Effector memory CD8-positive, alpha-beta T cell (primary cell): ENCODE results near the gene PLCH1.
"Not testable (repeated sequence)": the region's sequence is repeated elsewhere in the genome, so short reads cannot be mapped to it uniquely, and the experiment has no call there.

Experiments used
- ATAC-seq: fragments of 150-1000 bp; cut with Tn5 transposase; replicated peaks from 2 replicates; pipeline ENCODE4 v1.10.0; 2021; ENCODE audit warnings: mild to moderate bottlenecking, moderate library complexity
- DNase-seq, 3 experiments: peaks; one replicate each; pipeline ENCODE4 v3.0.0; 2021
- H3K27ac Mint-ChIP-seq, 2 donors: one replicate each; pipeline ENCODE4 v1.8.0; 2022; ENCODE audit warnings: mild to moderate bottlenecking in 2 of 2, mixed read lengths in 2 of 2, moderate library complexity in 2 of 2
- H3K27me3 Mint-ChIP-seq, 2 donors: one replicate each; pipeline ENCODE4 v1.8.0; 2022; ENCODE audit warnings: mixed read lengths in 2 of 2
- H3K36me3 Mint-ChIP-seq: one replicate; pipeline ENCODE4 v1.8.0; 2022; ENCODE audit warnings: mild to moderate bottlenecking, moderate library complexity, mixed read lengths; ENCODE audit not compliant: insufficient read depth
- H3K4me1 Mint-ChIP-seq, 2 donors: one replicate each; pipeline ENCODE4 v1.8.0; 2022; ENCODE audit warnings: low read depth in 2 of 2, mixed read lengths in 2 of 2
- H3K4me3 Mint-ChIP-seq, 2 donors: one replicate each; pipeline ENCODE4 v1.8.0; 2022; ENCODE audit warnings: mild to moderate bottlenecking in 2 of 2, mixed read lengths in 2 of 2, moderate library complexity in 2 of 2
- H3K9me3 Mint-ChIP-seq, 2 donors: one replicate each; pipeline ENCODE4 v1.8.0; 2022; ENCODE audit warnings: mixed read lengths in 2 of 2

Gene PLCH1

DNA sequence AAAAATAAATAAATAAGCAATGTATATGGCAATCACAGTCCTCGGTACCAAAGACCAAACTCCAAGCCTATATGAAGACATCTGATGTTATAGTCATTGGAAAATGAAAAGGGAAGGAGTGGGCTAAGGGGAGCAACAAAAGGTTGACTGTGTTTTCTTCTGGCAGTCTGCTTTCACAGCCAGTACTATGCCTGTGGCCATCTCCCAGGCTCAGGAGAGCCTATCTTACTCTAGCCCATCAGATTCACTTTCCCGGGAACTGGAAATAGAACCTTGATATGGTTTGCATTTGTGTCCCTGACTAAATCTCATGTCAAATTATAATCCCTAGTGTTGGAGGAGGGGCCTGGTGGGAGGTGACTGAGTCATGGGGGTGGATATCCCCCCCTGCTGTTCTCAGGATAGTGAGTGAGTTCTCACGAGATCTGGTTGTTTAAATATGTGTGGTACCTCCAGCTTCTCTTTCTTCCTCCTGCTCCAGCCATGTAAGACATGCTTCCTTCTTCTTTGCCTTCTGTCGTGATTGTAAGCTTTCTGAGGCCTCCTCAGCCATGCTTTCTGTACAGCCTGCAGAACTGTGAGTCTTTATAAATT, 105.3 kb downstream of the PLCH1 start:
- peaks cover 0 to 7% of the 10 kb centered on the region in 2 donors for H3K27me3 Mint-ChIP-seq
- ATAC-seq = no peak
- H3K4me3 Mint-ChIP-seq = no peak overlapping the region
- H3K36me3 Mint-ChIP-seq = no peaks in the 10 kb centered on the region
- DNase-seq = no peak
- H3K4me1 Mint-ChIP-seq = no peaks in the 10 kb centered on the region
- no peak overlapping the region for H3K27ac Mint-ChIP-seq
- no peaks in the 10 kb centered on the region for H3K9me3 Mint-ChIP-seq

DNA sequence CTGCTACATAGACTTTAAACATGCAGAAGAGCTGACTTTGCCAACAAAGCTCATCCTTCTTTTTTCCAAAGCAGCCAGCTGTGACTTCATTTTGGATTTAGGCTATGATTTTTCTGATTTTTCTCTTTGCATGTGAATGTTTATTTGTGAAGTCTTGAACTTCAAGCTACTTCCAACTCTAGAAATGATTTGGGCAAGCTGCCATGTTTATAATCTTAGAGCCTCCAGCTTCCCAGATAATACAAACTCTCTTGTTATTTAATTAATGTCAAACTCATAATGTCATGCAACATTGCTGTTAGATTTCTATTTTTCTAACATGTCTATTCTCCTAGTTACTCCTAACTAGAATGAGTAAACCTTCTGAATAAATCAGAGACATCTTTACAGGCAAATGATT, 106.4 kb downstream of the PLCH1 start:
- H3K4me3 Mint-ChIP-seq, DNase-seq, H3K4me1 Mint-ChIP-seq, H3K36me3 Mint-ChIP-seq, ATAC-seq, H3K27me3 Mint-ChIP-seq, H3K9me3 Mint-ChIP-seq, H3K27ac Mint-ChIP-seq: not testable (repeated sequence)

DNA sequence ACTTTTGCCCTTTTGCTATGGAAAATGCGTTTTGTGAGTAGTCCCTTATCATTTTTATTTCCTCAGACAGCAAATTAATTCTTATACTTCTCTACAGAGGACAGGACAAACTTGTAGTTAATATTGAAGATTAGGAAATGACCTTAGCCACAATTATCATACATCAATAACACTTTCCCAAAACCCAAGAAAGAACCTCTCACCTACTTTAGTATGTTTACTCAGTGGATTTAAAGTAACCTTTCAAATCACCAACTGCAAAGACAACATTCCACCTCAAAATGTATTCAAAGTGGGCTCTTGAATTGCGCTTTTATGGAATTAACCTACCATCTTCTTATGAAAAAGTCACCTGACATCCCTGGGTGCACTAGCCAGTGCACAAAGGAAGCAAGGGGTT, 107.3 kb downstream of the PLCH1 start:
- H3K36me3 Mint-ChIP-seq = no peaks in the 10 kb centered on the region
- ATAC-seq (no peak), DNase-seq (no peak)
- peaks cover 5 to 15% of the 10 kb centered on the region in 2 donors for H3K27me3 Mint-ChIP-seq
- no peaks in the 10 kb centered on the region for H3K9me3 Mint-ChIP-seq
- no peak overlapping the region for H3K27ac Mint-ChIP-seq
- no peaks in the 10 kb centered on the region for H3K4me1 Mint-ChIP-seq
- no peak overlapping the region for H3K4me3 Mint-ChIP-seq

DNA sequence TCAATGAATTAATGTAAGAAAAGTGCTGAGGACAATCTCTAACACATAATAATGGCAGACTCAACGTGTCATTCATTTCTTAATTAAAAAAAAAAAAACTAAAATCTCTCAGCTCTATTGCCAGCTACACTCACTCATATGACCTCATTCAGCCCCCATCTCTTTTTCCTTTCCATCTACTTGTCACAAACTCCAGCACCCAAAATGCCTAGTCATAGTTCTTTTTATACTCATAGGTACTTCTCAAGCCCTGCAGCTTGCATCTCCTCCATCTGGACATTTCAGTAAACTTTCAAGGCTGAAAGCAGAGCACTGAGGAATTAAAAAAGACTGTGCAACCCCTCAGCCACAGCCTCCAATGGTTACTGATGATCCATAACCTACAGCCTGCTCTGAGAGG, 109.8 kb downstream of the PLCH1 start:
- Mint-ChIP-seq H3K9me3 (no peaks in the 10 kb centered on the region), H3K4me3 (no peak overlapping the region), H3K4me1 (no peaks in the 10 kb centered on the region), H3K27me3 (peaks cover 10 to 26% of the 10 kb centered on the region in 2 donors), H3K36me3 (no peaks in the 10 kb centered on the region), H3K27ac (no peak overlapping the region)
- ATAC-seq (no peak), DNase-seq (no peak)

DNA sequence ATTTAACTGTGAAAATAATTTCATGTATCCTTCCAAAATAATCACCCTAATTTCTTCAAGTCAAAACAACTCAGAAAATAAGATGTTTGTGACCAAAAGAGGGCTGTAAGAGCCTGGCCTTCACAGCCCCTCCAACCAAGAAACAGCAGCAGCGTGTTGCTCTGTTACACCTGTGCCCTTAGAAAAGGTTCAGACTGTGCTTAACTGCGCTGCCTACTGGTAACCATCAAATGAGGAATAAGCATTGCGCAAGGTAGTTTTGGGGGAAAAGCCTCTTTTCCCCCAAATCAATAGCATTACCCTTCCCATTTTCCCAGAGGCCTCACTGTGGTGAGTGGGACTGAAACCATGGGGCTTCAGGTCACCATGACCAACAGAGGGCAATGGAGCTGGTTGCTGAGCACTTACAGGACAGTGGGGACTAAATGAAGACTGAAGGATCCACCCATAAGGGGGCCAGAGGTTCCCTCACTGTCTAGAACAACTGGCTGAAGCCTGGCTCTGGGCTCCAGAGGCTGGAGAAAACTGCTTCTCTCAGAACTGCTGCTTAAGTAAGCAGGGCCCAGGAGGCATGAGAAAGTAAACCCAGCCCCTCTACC, 110.7 kb downstream of the PLCH1 start:
- H3K9me3 Mint-ChIP-seq = no peaks in the 10 kb centered on the region
- no peaks in the 10 kb centered on the region for H3K36me3 Mint-ChIP-seq
- no peaks in the 10 kb centered on the region for H3K4me1 Mint-ChIP-seq
- no peak overlapping the region for H3K27ac Mint-ChIP-seq
- H3K4me3 Mint-ChIP-seq = no peak overlapping the region
- ATAC-seq (no peak), DNase-seq (no peak)
- peaks cover 10 to 19% of the 10 kb centered on the region in 2 donors for H3K27me3 Mint-ChIP-seq

DNA sequence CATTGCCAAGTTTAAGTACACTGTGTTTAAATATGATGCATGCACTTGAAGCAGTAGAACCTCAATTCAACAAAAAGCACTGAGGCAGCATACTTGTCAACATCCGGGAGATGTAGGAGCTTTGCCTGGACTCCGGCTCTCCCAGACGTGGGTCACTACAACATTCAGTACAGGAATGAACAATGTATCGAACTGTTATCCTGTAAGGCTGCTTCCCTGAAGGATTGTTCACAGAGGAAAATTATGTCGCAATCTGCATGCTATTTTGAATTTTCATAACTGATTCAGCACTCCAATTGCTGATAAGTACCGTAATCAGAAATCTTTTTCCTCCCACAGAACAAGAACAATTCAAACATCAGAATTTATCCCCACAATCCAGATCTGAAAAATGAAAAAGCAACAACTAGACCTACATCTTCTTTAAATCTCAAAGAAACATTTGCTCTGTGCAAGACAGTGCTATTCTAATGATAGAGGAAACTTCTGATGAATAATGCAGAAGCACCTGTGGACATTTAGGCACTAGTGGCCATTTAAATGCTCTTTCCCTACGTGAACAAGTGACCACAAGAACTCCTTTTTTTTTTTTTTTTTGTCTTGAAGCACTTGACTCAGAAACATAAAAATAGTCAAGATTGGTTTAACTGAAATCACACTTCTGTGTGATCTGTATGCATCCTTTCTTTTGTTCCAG, 113.4 kb downstream of the PLCH1 start:
- Mint-ChIP-seq H3K36me3 (no peaks in the 10 kb centered on the region), H3K4me1 (no peaks in the 10 kb centered on the region), H3K9me3 (no peaks in the 10 kb centered on the region), H3K4me3 (no peak overlapping the region), H3K27ac (no peak overlapping the region), H3K27me3 (peaks cover 10 to 19% of the 10 kb centered on the region in 2 donors)
- ATAC-seq = no peak
- DNase-seq = no peak

DNA sequence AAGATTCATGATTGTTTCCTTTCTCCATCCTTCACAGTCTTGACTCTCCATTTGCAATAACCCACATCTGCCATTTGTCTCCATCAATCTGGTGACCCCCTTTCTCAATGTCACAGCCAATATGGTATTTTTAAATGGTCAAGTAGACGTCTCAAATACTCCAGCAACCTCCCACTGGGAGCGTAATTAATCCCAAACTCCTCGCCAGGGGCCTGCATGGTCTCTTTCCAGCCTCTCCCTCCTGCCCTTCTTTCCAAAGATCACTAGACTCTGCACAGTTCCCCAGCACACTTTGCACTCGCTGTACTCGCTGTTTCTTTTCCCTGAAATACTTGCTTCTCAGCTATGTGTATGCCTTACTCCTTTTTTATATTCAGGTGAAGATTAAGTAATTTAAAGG, 115.3 kb downstream of the PLCH1 start:
- DNase-seq (no peak), ATAC-seq (no peak)
- no peaks in the 10 kb centered on the region for H3K4me1 Mint-ChIP-seq
- no peak overlapping the region for H3K27ac Mint-ChIP-seq
- no peaks in the 10 kb centered on the region for H3K9me3 Mint-ChIP-seq
- H3K4me3 Mint-ChIP-seq = no peak overlapping the region
- no peaks in the 10 kb centered on the region for H3K36me3 Mint-ChIP-seq
- H3K27me3 Mint-ChIP-seq = peaks cover 10 to 19% of the 10 kb centered on the region in 2 donors

DNA sequence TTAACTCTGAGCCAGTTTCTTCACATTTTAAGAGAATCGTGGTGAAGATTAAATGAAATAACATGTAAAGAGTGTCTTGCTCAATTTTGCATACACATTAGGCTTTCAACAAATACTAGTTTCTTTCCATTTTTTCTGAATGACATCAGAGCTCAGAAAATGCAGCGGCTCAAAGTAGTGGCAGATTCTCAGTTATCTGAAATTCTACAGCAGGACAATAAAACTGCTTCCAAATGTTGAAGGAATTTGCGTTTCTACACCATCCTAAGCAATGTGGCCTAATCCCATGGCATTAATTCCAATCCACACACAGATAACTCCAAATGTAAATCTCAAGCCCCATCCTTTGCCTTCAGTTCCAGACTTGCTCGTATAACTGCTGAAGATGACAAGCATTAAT, 115.8 kb downstream of the PLCH1 start:
- H3K27me3 Mint-ChIP-seq = peaks cover 10 to 19% of the 10 kb centered on the region in 2 donors
- H3K4me1 Mint-ChIP-seq = no peaks in the 10 kb centered on the region
- no peak for ATAC-seq
- H3K36me3 Mint-ChIP-seq = no peaks in the 10 kb centered on the region
- H3K9me3 Mint-ChIP-seq = no peaks in the 10 kb centered on the region
- DNase-seq = no peak
- no peak overlapping the region for H3K4me3 Mint-ChIP-seq
- H3K27ac Mint-ChIP-seq = no peak overlapping the region

DNA sequence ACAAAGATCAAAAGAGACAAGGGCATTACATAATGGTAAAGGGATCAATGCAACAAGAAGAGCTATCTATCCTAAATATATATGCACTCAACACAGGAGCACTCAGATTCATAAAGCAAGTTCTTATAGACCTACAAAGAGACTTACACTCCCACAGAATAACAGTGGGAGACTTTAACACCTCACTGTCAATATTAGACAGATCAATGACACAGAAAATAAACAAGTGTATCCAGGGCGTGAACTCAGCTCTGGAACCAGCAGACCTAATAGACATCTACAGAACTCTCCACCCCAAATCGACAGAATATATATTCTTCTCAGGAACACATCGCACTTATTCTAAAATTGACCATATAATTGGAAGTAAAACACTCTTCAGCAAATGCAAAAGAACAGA, 122.2 kb downstream of the PLCH1 start:
- not testable (repeated sequence) for H3K4me1 Mint-ChIP-seq, DNase-seq, H3K9me3 Mint-ChIP-seq, H3K4me3 Mint-ChIP-seq, H3K36me3 Mint-ChIP-seq, H3K27ac Mint-ChIP-seq, ATAC-seq
- H3K27me3 Mint-ChIP-seq = peaks cover 0 to 17% of the 10 kb centered on the region in 2 donors

DNA sequence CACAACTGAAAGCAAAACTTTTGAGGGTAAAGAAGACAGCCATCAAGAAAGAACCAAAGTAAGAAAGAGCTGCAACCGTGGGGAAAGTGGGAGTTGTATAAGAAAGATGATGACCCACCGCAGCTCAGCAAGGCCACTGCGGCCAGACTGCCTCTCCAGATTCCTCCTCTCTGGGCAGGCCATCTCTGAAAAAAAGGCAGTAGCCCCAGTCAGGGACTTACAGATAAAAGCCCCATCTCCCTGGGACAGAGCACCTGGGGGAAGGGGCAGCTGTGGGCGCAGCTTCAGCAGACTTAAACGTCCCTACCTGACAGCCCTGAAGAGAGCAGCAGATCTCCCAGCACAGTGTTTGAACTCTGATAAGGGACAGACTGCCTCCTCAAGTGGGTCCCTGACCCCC, 124.3 kb downstream of the PLCH1 start:
- H3K4me3 Mint-ChIP-seq, H3K4me1 Mint-ChIP-seq, H3K36me3 Mint-ChIP-seq, H3K27ac Mint-ChIP-seq, DNase-seq, H3K9me3 Mint-ChIP-seq, ATAC-seq: not testable (repeated sequence)
- H3K27me3 Mint-ChIP-seq = peaks cover 0 to 17% of the 10 kb centered on the region in 2 donors

DNA sequence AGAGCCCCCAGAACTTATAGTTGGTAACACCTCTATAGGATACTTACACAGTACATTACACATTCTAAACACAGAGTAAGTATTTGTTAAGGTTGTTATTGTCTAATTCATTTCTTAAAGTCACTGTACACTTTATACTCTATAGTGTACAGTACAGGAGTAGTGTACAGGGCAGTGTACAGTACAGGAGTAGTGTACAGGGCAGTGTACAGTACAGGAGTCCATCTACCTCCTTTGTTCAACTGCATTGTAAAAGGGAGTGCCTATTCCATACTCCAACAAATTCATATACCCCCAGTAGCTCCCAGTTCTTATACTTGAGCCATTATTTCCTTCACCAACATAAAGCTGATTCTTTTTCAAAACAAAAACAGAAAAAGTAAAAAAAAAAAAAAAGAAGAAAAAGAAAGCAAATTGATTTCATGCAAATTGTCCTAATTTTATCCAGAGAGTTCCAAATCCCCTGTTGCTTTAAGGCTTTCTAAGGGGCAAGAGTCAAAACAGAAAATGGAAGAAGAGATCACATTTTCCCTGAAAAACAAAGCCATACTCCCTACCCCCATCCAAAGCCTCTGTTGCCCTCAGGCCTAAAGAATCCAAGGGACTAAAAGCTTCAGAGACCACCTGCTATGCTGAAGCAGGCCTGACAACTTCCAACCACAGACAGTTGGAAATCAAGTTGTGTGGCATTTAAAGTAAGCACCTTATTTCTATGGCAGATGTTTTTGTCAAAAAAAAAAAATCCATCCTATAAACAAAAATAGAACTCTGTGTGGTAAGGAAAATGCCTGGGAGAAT, 125.6 kb downstream of the PLCH1 start:
- Mint-ChIP-seq H3K4me1 (no peaks in the 10 kb centered on the region), H3K27ac (no peak overlapping the region), H3K27me3 (peaks cover 0 to 17% of the 10 kb centered on the region in 2 donors), H3K9me3 (peaks cover 5 to 8% of the 10 kb centered on the region in 2 donors), H3K4me3 (no peak overlapping the region), H3K36me3 (no peaks in the 10 kb centered on the region)
- ATAC-seq (no peak), DNase-seq (no peak)

DNA sequence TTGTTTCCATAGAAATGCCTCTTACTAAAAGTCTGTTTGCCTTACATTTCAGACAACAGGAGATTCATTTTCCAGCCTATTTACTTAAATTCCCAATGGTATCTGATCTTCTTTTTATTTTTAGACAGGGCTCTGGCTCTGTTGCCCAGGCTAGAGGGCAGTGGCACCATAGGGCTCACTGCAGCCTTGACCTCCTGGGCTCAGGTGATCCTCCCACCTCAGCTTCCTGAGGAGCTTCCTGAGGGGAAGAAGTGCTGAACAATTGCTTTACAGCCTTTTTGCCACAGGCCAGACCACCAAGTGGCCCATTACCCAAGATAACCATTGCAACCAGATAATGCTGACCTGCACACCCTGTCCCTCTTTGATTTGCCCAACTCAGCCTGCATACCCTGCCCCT, 126.3 kb downstream of the PLCH1 start:
- ATAC-seq (no peak), DNase-seq (no peak)
- no peaks in the 10 kb centered on the region for H3K36me3 Mint-ChIP-seq
- H3K27ac Mint-ChIP-seq = no peak overlapping the region
- H3K27me3 Mint-ChIP-seq = peaks cover 0 to 17% of the 10 kb centered on the region in 2 donors
- no peak overlapping the region for H3K4me3 Mint-ChIP-seq
- peaks cover 5 to 8% of the 10 kb centered on the region in 2 donors for H3K9me3 Mint-ChIP-seq
- H3K4me1 Mint-ChIP-seq = no peaks in the 10 kb centered on the region

DNA sequence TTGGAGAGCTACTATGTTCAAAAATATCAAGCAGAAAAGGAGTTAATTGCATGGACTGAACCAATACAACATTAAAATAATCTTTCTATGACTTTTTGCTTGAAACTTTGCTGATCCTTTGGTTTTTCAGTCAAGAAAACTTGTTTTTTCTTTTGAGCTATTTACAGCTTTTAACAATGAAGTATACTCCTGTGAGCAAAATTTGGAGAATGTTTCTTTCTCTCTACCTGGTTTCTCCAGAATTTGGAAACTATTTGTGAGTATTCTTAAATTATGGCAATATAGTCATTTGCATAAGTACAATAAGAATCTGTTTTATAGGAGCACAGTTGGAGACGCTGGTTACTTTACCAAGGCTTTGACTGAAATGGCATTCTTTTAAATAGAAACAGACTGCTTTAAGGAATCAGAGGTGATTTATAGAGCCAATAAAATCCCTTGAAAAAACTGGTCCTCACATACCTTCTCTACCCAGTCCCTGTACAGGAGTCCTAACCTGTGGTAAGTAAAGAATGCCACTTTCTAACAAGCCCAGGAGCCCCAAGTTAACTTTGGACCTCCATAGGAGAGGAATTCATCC, 127.4 kb downstream of the PLCH1 start:
- Mint-ChIP-seq H3K27me3 (peaks cover 0 to 17% of the 10 kb centered on the region in 2 donors), H3K9me3 (peaks cover 5 to 9% of the 10 kb centered on the region in 2 donors), H3K4me3 (no peak overlapping the region), H3K36me3 (no peaks in the 10 kb centered on the region), H3K4me1 (no peaks in the 10 kb centered on the region), H3K27ac (no peak overlapping the region)
- no peak for DNase-seq
- ATAC-seq = no peak
